HL-60 (cell line): Measurements from ENCODE around the gene TUBB3.

Source experiments
- POLR2AphosphoS5 ChIP-seq: IDR thresholded peaks from 2 replicates; pipeline ENCODE4 v1.6.1; 2012; ENCODE audit warnings: low read depth
- TF ChIP-seq, protein P1 (sequence below): IDR thresholded peaks from one replicate; pipeline ENCODE4 v1.5.1; 2011; ENCODE audit warnings: low read length, control low read depth, inconsistent platforms; ENCODE audit not compliant: insufficient read depth
- TF ChIP-seq, protein P2 (sequence below): IDR thresholded peaks from 2 replicates; pipeline ENCODE4 v1.6.1; 2012; ENCODE audit warnings: low read depth; ENCODE audit not compliant: insufficient replicate concordance

DNA sequence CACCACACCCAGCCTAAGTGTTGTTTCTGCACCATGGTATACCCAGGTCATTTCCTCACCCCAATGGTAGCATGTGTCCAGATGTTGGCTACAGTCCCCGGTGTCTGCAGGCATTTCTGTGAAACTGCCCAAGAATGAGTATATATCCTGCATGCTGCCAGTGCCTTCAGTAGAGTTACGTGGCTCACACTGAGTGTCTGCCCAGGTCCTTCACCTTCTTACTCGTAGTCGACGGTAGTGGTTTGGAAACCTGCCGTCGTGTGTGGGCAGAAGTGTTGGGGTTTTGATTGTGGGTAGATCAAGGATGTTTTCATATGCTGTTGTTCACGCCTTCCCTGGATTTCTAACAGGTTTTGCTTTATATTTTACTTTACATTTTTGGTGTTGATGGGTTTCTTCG, 32.9 kb upstream of the TUBB3 start:
- TF ChIP-seq, protein P1, sequence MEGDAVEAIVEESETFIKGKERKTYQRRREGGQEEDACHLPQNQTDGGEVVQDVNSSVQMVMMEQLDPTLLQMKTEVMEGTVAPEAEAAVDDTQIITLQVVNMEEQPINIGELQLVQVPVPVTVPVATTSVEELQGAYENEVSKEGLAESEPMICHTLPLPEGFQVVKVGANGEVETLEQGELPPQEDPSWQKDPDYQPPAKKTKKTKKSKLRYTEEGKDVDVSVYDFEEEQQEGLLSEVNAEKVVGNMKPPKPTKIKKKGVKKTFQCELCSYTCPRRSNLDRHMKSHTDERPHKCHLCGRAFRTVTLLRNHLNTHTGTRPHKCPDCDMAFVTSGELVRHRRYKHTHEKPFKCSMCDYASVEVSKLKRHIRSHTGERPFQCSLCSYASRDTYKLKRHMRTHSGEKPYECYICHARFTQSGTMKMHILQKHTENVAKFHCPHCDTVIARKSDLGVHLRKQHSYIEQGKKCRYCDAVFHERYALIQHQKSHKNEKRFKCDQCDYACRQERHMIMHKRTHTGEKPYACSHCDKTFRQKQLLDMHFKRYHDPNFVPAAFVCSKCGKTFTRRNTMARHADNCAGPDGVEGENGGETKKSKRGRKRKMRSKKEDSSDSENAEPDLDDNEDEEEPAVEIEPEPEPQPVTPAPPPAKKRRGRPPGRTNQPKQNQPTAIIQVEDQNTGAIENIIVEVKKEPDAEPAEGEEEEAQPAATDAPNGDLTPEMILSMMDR = no peak
- TF ChIP-seq POLR2AphosphoS5 = no peak
- TF ChIP-seq, protein P2, sequence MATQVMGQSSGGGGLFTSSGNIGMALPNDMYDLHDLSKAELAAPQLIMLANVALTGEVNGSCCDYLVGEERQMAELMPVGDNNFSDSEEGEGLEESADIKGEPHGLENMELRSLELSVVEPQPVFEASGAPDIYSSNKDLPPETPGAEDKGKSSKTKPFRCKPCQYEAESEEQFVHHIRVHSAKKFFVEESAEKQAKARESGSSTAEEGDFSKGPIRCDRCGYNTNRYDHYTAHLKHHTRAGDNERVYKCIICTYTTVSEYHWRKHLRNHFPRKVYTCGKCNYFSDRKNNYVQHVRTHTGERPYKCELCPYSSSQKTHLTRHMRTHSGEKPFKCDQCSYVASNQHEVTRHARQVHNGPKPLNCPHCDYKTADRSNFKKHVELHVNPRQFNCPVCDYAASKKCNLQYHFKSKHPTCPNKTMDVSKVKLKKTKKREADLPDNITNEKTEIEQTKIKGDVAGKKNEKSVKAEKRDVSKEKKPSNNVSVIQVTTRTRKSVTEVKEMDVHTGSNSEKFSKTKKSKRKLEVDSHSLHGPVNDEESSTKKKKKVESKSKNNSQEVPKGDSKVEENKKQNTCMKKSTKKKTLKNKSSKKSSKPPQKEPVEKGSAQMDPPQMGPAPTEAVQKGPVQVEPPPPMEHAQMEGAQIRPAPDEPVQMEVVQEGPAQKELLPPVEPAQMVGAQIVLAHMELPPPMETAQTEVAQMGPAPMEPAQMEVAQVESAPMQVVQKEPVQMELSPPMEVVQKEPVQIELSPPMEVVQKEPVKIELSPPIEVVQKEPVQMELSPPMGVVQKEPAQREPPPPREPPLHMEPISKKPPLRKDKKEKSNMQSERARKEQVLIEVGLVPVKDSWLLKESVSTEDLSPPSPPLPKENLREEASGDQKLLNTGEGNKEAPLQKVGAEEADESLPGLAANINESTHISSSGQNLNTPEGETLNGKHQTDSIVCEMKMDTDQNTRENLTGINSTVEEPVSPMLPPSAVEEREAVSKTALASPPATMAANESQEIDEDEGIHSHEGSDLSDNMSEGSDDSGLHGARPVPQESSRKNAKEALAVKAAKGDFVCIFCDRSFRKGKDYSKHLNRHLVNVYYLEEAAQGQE = no peak
